K562 (cell line): ENCODE data around the gene P2RX1. TPM values are rescaled to one million over a fixed set of nuclear protein-coding genes. Genes with fewer than 3 reads are reported as not detected.

Experiments
- BRF2 ChIP-seq: IDR thresholded peaks from 3 replicates; pipeline ENCODE4 v1.6.1; 2011; ENCODE audit warnings: borderline replicate concordance, mild to moderate bottlenecking; ENCODE audit not compliant: insufficient read length, insufficient read depth
- CAMTA2 ChIP-seq: fragments of 250-450 bp; sonication (Bioruptor Pico); conservative IDR thresholded peaks from 2 replicates; pipeline ENCODE4 v1.5.1; 2022
- CHD7 ChIP-seq: fragments of 200-600 bp; sonication (generic); IDR thresholded peaks from one replicate; pipeline ENCODE4 v1.6.1; 2012; ENCODE audit warnings: mild to moderate bottlenecking, low read depth, low read length, inconsistent platforms
- CREBBP ChIP-seq: IDR thresholded peaks from one replicate; pipeline ENCODE4 v1.6.1; 2012; ENCODE audit warnings: low read depth, mild to moderate bottlenecking, control low read depth, inconsistent platforms, low read length
- ETS2 ChIP-seq: IDR thresholded peaks from 2 replicates; pipeline ENCODE4 v1.6.1; 2016; ENCODE audit warnings: borderline replicate concordance, missing genetic modification characterization, mild to moderate bottlenecking, moderate library complexity, missing compliant biosample characterization; ENCODE audit not compliant: poor library complexity, severe bottlenecking
- NFATC3 ChIP-seq: fragments of 450-650 bp; IDR thresholded peaks from 2 replicates; pipeline ENCODE4 v1.6.1; 2017; ENCODE audit warnings: mild to moderate bottlenecking
- NONO ChIP-seq, 2 experiments: fragments of 200-400 bp in 1 of 2; fragments of 450-650 bp in 1 of 2; formaldehyde crosslinking in 1 of 2; IDR thresholded peaks; 2 replicates each; pipeline ENCODE4 v1.6.1; 2017; ENCODE audit warnings: low read depth in 2 of 2, mild to moderate bottlenecking in 2 of 2, moderate library complexity in 2 of 2, low read length in 1 of 2
- PHTF2 ChIP-seq: fragments of 250-450 bp; sonication (Bioruptor Pico); IDR thresholded peaks from 2 replicates; pipeline ENCODE4 v1.5.0; 2021; ENCODE audit warnings: mild to moderate bottlenecking
- PYGO2 ChIP-seq: fragments of 450-650 bp; IDR thresholded peaks from 2 replicates; pipeline ENCODE4 v1.6.1; 2016; ENCODE audit warnings: mild to moderate bottlenecking, missing genetic modification characterization, moderate library complexity, missing compliant biosample characterization
- RCOR1 ChIP-seq, 2 experiments: IDR thresholded peaks; 2 replicates each; pipeline ENCODE4 v1.6.1; 2012; ENCODE audit warnings: low read depth in 2 of 2, low read length in 2 of 2, borderline replicate concordance in 1 of 2, improper control_type of control experiment in 1 of 2
- SMAD1 ChIP-seq: fragments of 150-350 bp; IDR thresholded peaks from 2 replicates; pipeline ENCODE4 v1.6.1; 2014; ENCODE audit warnings: low read length, low read depth; ENCODE audit not compliant: partially characterized antibody
- TOE1 ChIP-seq, 2 experiments: fragments of 450-650 bp in 1 of 2; sonication (generic) in 1 of 2; formaldehyde crosslinking in 1 of 2; IDR thresholded peaks; 2 replicates each; pipeline versions ENCODE4 v1.7.1 to v1.8.0; 2016 to 2022; ENCODE audit warnings: borderline replicate concordance in 2 of 2, mild to moderate bottlenecking in 2 of 2, antibody characterized with exemption in 1 of 2, inconsistent platforms in 1 of 2, low read depth in 1 of 2, missing genetic modification reagents in 1 of 2, moderate library complexity in 1 of 2
- ZBTB8A ChIP-seq: fragments of 450-650 bp; IDR thresholded peaks from 2 replicates; pipeline ENCODE4 v1.6.1; 2018; ENCODE audit warnings: mild to moderate bottlenecking, moderate library complexity; ENCODE audit not compliant: partially characterized antibody
- ZNF232 ChIP-seq: sonication (generic); formaldehyde crosslinking; IDR thresholded peaks from 2 replicates; pipeline ENCODE4 v1.8.0; 2022; ENCODE audit warnings: mild to moderate bottlenecking, missing genetic modification reagents
- polyA plus RNA-seq, 8 experiments: library from polyadenylated mRNA; depleted of rRNA in 4 of 8; stranded (reverse) in 5 of 8; unstranded in 3 of 8; fragments of >200 nt; fragmentation: Nextera tagmentation in 2 of 8; fragmentation: Illumina TruSeq in 1 of 8; extraction: Ambion mirVana in 2 of 8; extraction: Trizol in 1 of 8; gene quantifications; 2 replicates each; pipeline versions ENCODE4 v1.2.1 to v1.2.3, GENCODE V29; 2011 to 2014; ENCODE audit warnings: inconsistent platforms in 1 of 8, missing spikeins in 1 of 8
- total RNA-seq, 7 experiments: library from RNA; depleted of rRNA in 6 of 7; stranded (reverse); fragments of >200 nt in 6 of 7; fragmentation: Illumina TruSeq in 2 of 7; extraction: Trizol in 2 of 7; gene quantifications; 2 replicates each; pipeline versions ENCODE4 v1.2.1 to v1.2.3, GENCODE V29; 2011 to 2021; ENCODE audit warnings: low replicate concordance in 1 of 7

P2RX1 gene
- total and polyA plus RNA-seq, 9 of the 15 experiments (the other 6 are each of a cell fraction or from before 2014, with no cell fraction given): 0.27 to 20.3 (median 10.3) TPM

- TF ChIP-seq CHD7 (no peak), NFATC3 (no peak), CREBBP (no peak), CAMTA2 (CRISPR knock-in tag) (no peak), RCOR1 (IDR thresholded peaks at IDR 0.05; ENCODE audit: borderline replicate concordance in 1 of 2, low read depth in 2 of 2, low read length in 2 of 2) (no peak), ETS2 (tag) (no peak), ZBTB8A (no peak), TOE1 (IDR thresholded peaks at IDR 0.05; ENCODE audit: borderline replicate concordance) (peak; percentile 71), TOE1 (CRISPR knock-in tag; IDR thresholded peaks at IDR 0.05; ENCODE audit: borderline replicate concordance, low read depth) (no peak), SMAD1 (no peak), NONO (IDR thresholded peaks at IDR 0.05; ENCODE audit: low read depth in 2 of 2, low read length in 1 of 2) (no peak), PHTF2 (CRISPR knock-in tag) (no peak), PYGO2 (no peak), BRF2 (no peak), ZNF232 (CRISPR knock-in tag) (no peak)
These were observed 23.9 kb downstream of the P2RX1 start (continued) for GRCh38 chr17:3892095-3892998.
